GM13977 (cell line): ENCODE results near the gene PRKG2.

Source experiments
- DNase-seq: peaks from one replicate; pipeline ENCODE4 v3.0.0; 2012; ENCODE audit warnings: low spot score
- CTCF ChIP-seq: IDR thresholded peaks from 2 replicates; pipeline ENCODE4 v1.5.1; 2012; ENCODE audit warnings: mild to moderate bottlenecking, control low read depth; ENCODE audit not compliant: insufficient read depth; ENCODE audit errors: extremely low read depth, missing control alignments
- in situ Hi-C: fragments of 300-500 bp; cut with MboI; formaldehyde crosslinking; loops from one replicate; pipeline ENCODE4 v1.12.0; 2022; ENCODE audit warnings: low sequenced_read_pairs, low pct_unique_long_range_greater_than_20kb, mixed read lengths, inconsistent platforms; ENCODE audit not compliant: unreplicated experiment

Gene PRKG2

GRCh38 chr4:81039351-81039972 lies 175.6 kb downstream of the PRKG2 start:
- no peak for DNase-seq
- in situ Hi-C loops, result no loop called here
- TF ChIP-seq CTCF, result no peak

GRCh38 chr4:81038636-81039350 lies 176.2 kb downstream of the PRKG2 start:
- in situ Hi-C loops, result no loop called here
- TF ChIP-seq CTCF, result no peak
- no peak for DNase-seq
